HEK293 (cell line): ENCODE measurements around the gene SAE1.
A peak's percentile ranks its signal among the peaks of the same experiment; 100 is the strongest.

ENCODE experiments used
- CTCF ChIA-PET: fragments of 350-600 bp; formaldehyde crosslinking; extraction: SDS; loops from one replicate; lab custom pipeline; 2021; ENCODE audit warnings: antibody characterized with exemption; lab: Yijun Ruan, JAX
- POLR2A ChIA-PET: fragments of 300-600 bp; formaldehyde crosslinking; extraction: SDS; loops from one replicate; lab custom pipeline; 2020; ENCODE audit warnings: antibody characterized with exemption, inconsistent platforms; lab: Yijun Ruan, JAX
- H3K27ac ChIP-seq: fragments of 200-500 bp; sonication (Bioruptor generic); 2 replicates; pipeline ENCODE4 v1.5.1; 2014; ENCODE audit warnings: low read depth, low read length, control low read depth, inconsistent platforms; ENCODE audit errors: extremely low read depth
- H3K36me3 ChIP-seq, 2 experiments: fragments of 200-500 bp in 1 of 2; sonication (Bioruptor generic) in 1 of 2; 1 replicate in 1 of 2; 2 replicates in 1 of 2; pipeline ENCODE4 v1.5.1; 2014 to 2017; ENCODE audit warnings: inconsistent platforms in 2 of 2, low read length in 2 of 2; ENCODE audit not compliant: control insufficient read depth in 2 of 2, insufficient read depth in 1 of 2
- H3K4me1 ChIP-seq: fragments of 200-500 bp; sonication (Bioruptor generic); 2 replicates; pipeline ENCODE4 v1.5.1; 2014; ENCODE audit warnings: mild to moderate bottlenecking, low read length, inconsistent platforms; ENCODE audit not compliant: control insufficient read depth, insufficient read depth
- H3K4me3 ChIP-seq: 2 replicates; pipeline ENCODE4 v1.5.1; 2011; ENCODE audit warnings: low read depth, mild to moderate bottlenecking, control low read depth, low read length, moderate library complexity
- H3K9me3 ChIP-seq: fragments of 200-500 bp; sonication (Bioruptor generic); 2 replicates; pipeline ENCODE4 v1.5.1; 2014; ENCODE audit warnings: low read depth, low read length, inconsistent platforms; ENCODE audit not compliant: control insufficient read depth, insufficient read depth
- BCL11B ChIP-seq: fragments of 450-650 bp; formaldehyde crosslinking; IDR thresholded peaks from 2 replicates; pipeline ENCODE4 v1.5.1; 2016; ENCODE audit warnings: low read depth, missing biosample characterization, missing genetic modification characterization
- BCL6B ChIP-seq: fragments of 450-650 bp; formaldehyde crosslinking; IDR thresholded peaks from 2 replicates; pipeline ENCODE4 v1.5.1; 2017; ENCODE audit warnings: missing biosample characterization, missing genetic modification characterization
- IKZF3 ChIP-seq: fragments of 450-650 bp; IDR thresholded peaks from 2 replicates; pipeline ENCODE4 v1.5.0; 2018; ENCODE audit warnings: missing biosample characterization, mild to moderate bottlenecking, missing genetic modification characterization, moderate library complexity
- KLF10 ChIP-seq: fragments of 450-650 bp; IDR thresholded peaks from 2 replicates; pipeline ENCODE4 v1.5.1; 2018; ENCODE audit warnings: missing biosample characterization, mild to moderate bottlenecking, missing genetic modification characterization
- PRDM1 ChIP-seq: fragments of 450-650 bp; formaldehyde crosslinking; IDR thresholded peaks from 2 replicates; pipeline ENCODE4; 2016; ENCODE audit warnings: missing biosample characterization, missing genetic modification characterization
- SCRT2 ChIP-seq: fragments of 450-650 bp; formaldehyde crosslinking; IDR thresholded peaks from 2 replicates; pipeline ENCODE4 v1.5.1; 2016; ENCODE audit warnings: missing biosample characterization, missing genetic modification characterization
- ZBTB11 ChIP-seq: fragments of 450-650 bp; formaldehyde crosslinking; conservative IDR thresholded peaks from 2 replicates; pipeline ENCODE4 v1.5.1; 2016; ENCODE audit warnings: low read depth, missing biosample characterization, missing genetic modification characterization
- ZNF10 ChIP-seq: fragments of 450-650 bp; formaldehyde crosslinking; IDR thresholded peaks from 2 replicates; pipeline ENCODE4 v1.5.1; 2017; ENCODE audit warnings: missing biosample characterization, missing genetic modification characterization
- ZNF140 ChIP-seq: fragments of 450-650 bp; formaldehyde crosslinking; IDR thresholded peaks from 2 replicates; pipeline ENCODE4 v1.5.1; 2016; ENCODE audit warnings: missing biosample characterization, missing genetic modification characterization
- ZNF169 ChIP-seq: fragments of 450-650 bp; formaldehyde crosslinking; IDR thresholded peaks from 2 replicates; pipeline ENCODE4 v1.5.1; 2016; ENCODE audit warnings: missing biosample characterization, missing genetic modification characterization
- ZNF311 ChIP-seq: fragments of 450-650 bp; formaldehyde crosslinking; IDR thresholded peaks from 2 replicates; pipeline ENCODE4 v1.5.1; 2017; ENCODE audit warnings: missing biosample characterization, missing genetic modification characterization, borderline replicate concordance
- ZNF341 ChIP-seq: fragments of 450-650 bp; formaldehyde crosslinking; IDR thresholded peaks from 2 replicates; pipeline ENCODE4; 2016; ENCODE audit warnings: low read depth, missing biosample characterization, missing genetic modification characterization
- ZNF404 ChIP-seq: fragments of 450-650 bp; formaldehyde crosslinking; IDR thresholded peaks from 2 replicates; pipeline ENCODE4 v1.5.1; 2017; ENCODE audit warnings: missing biosample characterization, missing genetic modification characterization
- ZNF580 ChIP-seq: fragments of 450-650 bp; formaldehyde crosslinking; IDR thresholded peaks from 2 replicates; pipeline ENCODE4 v1.5.1; 2016; ENCODE audit warnings: missing biosample characterization, missing genetic modification characterization
- ZNF623 ChIP-seq: fragments of 450-650 bp; formaldehyde crosslinking; IDR thresholded peaks from 2 replicates; pipeline ENCODE4 v1.5.1; 2016; ENCODE audit warnings: missing biosample characterization, missing genetic modification characterization
- ZNF629 ChIP-seq: fragments of 450-650 bp; formaldehyde crosslinking; IDR thresholded peaks from 2 replicates; pipeline ENCODE4 v1.5.1; 2017; ENCODE audit warnings: missing biosample characterization, missing genetic modification characterization
- ZNF785 ChIP-seq: fragments of 450-650 bp; formaldehyde crosslinking; IDR thresholded peaks from 2 replicates; pipeline ENCODE4 v1.5.1; 2016; ENCODE audit warnings: missing biosample characterization, missing genetic modification characterization
- ZXDB ChIP-seq: fragments of 450-650 bp; formaldehyde crosslinking; IDR thresholded peaks from 2 replicates; pipeline ENCODE4 v1.5.1; 2016; ENCODE audit warnings: missing biosample characterization, missing genetic modification characterization
- TF ChIP-seq, protein P1 (sequence below): fragments of 450-650 bp; formaldehyde crosslinking; IDR thresholded peaks from 2 replicates; pipeline ENCODE4 v1.5.1; 2016; ENCODE audit warnings: missing biosample characterization, missing genetic modification characterization
- TF ChIP-seq, protein P2 (sequence below): fragments of 450-650 bp; formaldehyde crosslinking; IDR thresholded peaks from 2 replicates; pipeline ENCODE4 v1.5.1; 2016; ENCODE audit warnings: missing biosample characterization, missing genetic modification characterization

SAE1 gene

GRCh38 chr19:47227352-47228167 is 96.9 kb downstream of the SAE1 start (continued):
- TF ChIP-seq, protein P1, sequence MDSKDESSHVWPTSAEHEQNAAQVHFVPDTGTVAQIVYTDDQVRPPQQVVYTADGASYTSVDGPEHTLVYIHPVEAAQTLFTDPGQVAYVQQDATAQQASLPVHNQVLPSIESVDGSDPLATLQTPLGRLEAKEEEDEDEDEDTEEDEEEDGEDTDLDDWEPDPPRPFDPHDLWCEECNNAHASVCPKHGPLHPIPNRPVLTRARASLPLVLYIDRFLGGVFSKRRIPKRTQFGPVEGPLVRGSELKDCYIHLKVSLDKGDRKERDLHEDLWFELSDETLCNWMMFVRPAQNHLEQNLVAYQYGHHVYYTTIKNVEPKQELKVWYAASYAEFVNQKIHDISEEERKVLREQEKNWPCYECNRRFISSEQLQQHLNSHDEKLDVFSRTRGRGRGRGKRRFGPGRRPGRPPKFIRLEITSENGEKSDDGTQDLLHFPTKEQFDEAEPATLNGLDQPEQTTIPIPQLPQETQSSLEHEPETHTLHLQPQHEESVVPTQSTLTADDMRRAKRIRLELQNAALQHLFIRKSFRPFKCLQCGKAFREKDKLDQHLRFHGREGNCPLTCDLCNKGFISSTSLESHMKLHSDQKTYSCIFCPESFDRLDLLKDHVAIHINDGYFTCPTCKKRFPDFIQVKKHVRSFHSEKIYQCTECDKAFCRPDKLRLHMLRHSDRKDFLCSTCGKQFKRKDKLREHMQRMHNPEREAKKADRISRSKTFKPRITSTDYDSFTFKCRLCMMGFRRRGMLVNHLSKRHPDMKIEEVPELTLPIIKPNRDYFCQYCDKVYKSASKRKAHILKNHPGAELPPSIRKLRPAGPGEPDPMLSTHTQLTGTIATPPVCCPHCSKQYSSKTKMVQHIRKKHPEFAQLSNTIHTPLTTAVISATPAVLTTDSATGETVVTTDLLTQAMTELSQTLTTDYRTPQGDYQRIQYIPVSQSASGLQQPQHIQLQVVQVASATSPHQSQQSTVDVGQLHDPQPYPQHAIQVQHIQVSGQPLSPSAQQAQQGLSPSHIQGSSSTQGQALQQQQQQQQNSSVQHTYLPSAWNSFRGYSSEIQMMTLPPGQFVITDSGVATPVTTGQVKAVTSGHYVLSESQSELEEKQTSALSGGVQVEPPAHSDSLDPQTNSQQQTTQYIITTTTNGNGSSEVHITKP (tag by site-specific recombination) = peak; percentile 90
- TF ChIP-seq BCL6B (tag by site-specific recombination) (peak; percentile 52; the same call in 1 of the 2 replicates), SCRT2 (tag by site-specific recombination) (peak; percentile 62)

- Histone ChIP-seq H3K9me3 (no peaks in the 10 kb centered on the region), H3K36me3 (peaks cover 11 to 14% of the 10 kb centered on the region in 2 experiments; a peak in 2 of 3 replicates), H3K27ac (peak overlapping the region; percentile 92), H3K4me1 (peaks cover 29% of the 10 kb centered on the region), H3K4me3 (peak overlapping the region; percentile 91)
- CTCF ChIA-PET = interaction anchor here (1.1 to 7.6 kb wide), 4 partner anchors 14 to 19 kb away, joined by 5 to 86 read pairs (median 33); no protein-coding TSS in a partner anchor
- POLR2A ChIA-PET = interaction anchor here (0.7 to 6.8 kb wide), 7 partner anchors 13 to 1497 kb away, joined by 3 to 112 read pairs (median 5); partner anchors contain the start of gene CCDC9
- TF ChIP-seq ZNF580 (tag by site-specific recombination) (no peak), ZBTB11 (tag by site-specific recombination) (no peak), ZXDB (no peak; the same call in 1 of the 2 replicates), ZNF623 (tag by site-specific recombination) (no peak), ZNF404 (tag by site-specific recombination) (no peak), PRDM1 (tag by site-specific recombination) (no peak), ZNF140 (tag by site-specific recombination) (no peak), ZNF169 (tag by site-specific recombination) (0 out of 2 replicates have a peak, but pooled peaks have one; percentile 27), ZNF10 (peak; percentile 63; the same call in 1 of the 2 replicates), ZNF785 (tag by site-specific recombination) (no peak), BCL11B (tag by site-specific recombination) (peak; percentile 32; the same call in 1 of the 2 replicates), ZNF311 (tag by site-specific recombination) (no peak), ZNF629 (no peak), IKZF3 (tag by site-specific recombination) (peak; percentile 33; the same call in 1 of the 2 replicates), ZNF341 (tag by site-specific recombination) (peak; percentile 70), BCL6B (tag by site-specific recombination) (no peak), KLF10 (tag by site-specific recombination) (peak; percentile 60)
- TF ChIP-seq, protein P2, sequence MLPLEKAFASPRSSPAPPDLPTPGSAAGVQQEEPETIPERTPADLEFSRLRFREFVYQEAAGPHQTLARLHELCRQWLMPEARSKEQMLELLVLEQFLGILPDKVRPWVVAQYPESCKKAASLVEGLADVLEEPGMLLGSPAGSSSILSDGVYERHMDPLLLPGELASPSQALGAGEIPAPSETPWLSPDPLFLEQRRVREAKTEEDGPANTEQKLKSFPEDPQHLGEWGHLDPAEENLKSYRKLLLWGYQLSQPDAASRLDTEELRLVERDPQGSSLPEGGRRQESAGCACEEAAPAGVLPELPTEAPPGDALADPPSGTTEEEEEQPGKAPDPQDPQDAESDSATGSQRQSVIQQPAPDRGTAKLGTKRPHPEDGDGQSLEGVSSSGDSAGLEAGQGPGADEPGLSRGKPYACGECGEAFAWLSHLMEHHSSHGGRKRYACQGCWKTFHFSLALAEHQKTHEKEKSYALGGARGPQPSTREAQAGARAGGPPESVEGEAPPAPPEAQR (tag by site-specific recombination) = no peak
Measured at GRCh38 chr19:47228168-47228936, 97.7 kb downstream of the SAE1 start.
